ENCODE results near the gene ARSA. TPM values are rescaled to one million over a fixed set of nuclear protein-coding genes. Genes with fewer than 3 reads are reported as not detected.

ARSA gene
- total RNA-seq, 1 donor from 2014 or later = 22.2 TPM

DNA sequence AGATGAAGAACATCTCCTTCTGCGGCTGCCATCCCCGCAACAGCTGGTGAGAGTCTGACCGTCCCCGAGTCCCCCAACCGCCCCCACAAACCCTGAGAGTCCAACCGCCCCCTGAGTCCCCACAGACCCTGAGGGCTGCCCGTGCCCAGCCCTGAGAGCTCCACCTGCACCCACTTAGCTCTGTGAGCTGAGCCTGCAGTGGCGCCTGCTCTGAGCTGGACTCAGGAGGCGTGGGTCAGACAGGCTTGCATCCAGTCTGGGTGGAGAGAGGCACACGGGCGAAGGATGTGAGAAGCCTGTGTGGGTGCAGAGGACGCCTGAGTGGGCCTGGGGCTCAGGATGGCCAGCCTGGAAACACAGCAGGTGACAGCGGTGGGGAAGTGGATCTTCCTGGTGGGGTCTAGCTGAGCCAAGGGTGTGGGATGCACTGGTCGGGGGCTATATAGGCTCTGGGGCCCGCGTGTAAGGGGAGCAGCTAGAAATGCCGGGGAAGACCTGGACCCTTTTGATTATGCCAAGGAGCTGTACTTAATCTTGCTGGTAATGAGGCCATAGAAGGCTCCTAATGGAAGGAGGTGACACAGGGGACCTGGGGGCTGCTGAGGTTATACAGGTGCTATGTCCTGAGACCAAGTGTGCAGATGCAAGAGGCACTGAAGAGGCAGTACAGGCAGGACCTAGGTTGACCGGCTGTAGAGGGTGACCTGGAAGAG is 20.9 kb downstream of the ARSA start:
- intact Hi-C loops (cut with micrococcal nuclease) = no loop called here
- ATAC-seq (no peak), DNase-seq (no peak)

DNA sequence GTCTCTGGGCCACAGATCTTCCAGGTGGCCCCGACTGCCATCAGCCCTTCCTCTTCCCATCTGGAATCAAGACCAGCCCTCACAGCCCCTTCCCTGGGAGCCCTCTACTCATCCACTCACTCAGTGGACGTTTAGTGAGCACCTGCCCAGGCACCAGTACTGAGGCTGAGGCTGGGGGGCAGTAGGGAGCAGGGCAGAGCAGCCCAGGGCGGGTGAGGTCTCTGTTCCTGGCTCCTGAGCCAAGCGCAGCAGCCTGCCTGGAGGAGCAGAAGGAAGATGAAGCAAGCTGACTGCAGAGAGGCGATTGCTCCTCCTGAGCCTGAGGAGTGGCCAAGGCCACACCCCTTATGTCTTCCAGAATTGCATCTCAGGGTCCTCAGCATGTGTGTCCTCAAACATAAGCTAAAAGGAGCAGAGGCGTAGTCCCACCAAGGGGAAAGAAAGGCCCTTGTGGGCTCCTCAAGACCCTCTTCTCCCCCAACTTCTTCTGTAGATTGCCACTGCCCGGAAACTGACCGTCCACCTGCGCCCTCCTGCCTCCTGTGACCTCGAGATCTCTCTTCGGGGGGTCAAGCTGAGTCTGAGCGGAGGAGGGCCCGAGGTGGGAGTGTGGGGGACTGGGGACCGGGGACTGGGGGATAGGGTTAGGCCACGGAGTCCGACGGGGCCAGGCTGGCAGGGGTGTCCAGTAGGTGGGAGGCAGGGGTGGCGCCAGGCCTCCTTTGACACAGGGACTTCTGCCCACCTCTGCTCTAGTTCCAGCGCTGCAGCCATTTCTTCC is 21.6 kb downstream of the ARSA start:
- intact Hi-C loops (cut with micrococcal nuclease) = no loop called here
- DNase-seq (peak; percentile 11), ATAC-seq (no peak)

DNA sequence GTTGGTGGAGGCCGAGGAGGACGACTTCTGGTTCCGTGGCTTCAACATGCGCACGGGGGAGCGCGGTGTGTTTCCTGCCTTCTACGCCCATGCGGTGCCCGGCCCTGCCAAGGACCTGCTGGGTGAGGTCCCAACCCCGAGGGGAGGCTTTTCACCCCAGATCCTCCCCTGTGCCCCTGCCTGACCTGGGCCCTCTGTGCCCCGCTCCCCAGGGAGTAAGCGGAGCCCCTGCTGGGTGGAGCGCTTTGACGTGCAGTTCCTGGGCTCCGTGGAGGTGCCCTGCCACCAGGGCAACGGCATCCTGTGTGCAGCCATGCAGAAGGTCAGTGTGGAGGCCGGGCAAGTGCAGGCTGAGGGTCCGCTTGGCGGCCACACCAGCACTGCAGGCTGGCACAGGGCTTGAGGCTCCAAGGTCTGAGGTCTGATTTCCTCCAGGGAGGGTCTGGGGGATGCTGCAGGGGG is 22.3 kb downstream of the ARSA start:
- intact Hi-C loops (cut with micrococcal nuclease) = no loop called here
- DNase-seq = peak; percentile 22
- no peak for ATAC-seq

DNA sequence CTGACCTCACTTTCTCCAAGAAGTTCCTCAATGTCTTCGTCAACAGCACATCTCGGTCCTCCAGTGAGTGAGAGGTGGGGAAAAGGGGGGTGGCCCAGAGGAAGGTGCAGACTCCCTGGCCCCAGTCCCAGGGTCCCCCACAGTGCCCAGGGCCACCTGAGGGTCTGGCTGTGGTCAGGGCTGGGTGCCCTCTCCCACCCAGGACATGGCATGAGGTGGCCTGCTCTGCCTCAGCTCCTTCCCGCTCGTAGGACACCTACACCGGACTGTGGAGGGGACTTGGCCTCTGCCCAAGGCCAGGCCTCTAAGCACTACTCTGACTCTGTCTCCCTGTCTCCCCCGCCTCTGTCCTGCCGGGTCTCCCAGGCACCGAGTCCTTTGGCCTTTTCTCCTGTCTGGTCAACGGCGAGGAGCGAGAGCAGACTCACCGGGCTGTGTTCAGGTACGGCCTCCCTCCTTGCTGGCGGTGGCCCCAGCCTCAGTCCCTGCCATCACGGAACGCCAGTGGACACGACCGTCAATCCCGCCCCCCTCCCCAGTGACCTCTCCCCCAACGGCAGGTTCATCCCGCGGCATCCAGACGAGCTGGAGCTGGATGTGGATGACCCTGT is 22.8 kb downstream of the ARSA start:
- DNase-seq = peak; percentile 18
- intact Hi-C loops (cut with micrococcal nuclease) = no loop called here
- no peak for ATAC-seq

DNA sequence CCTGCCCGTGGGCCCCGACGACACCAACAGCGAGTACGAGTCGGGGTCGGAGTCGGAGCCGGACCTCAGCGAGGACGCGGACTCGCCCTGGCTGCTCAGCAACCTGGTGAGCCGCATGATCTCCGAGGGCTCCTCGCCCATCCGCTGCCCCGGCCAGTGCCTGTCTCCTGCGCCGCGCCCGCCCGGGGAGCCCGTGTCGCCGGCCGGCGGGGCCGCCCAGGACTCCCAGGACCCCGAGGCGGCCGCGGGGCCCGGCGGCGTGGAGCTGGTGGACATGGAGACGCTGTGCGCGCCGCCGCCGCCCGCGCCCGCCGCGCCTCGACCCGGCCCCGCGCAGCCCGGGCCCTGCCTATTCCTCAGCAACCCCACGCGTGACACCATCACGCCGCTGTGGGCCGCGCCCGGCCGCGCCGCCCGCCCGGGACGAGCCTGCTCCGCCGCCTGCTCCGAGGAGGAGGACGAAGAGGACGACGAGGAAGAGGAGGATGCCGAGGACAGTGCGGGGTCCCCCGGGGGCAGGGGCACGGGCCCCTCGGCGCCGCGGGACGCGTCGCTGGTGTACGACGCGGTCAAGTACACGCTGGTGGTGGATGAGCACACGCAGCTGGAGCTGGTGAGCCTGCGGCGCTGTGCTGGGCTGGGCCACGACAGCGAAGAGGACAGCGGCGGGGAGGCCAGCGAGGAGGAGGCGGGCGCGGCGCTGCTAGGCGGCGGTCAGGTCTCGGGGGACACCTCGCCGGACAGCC is 23.5 kb downstream of the ARSA start:
- ATAC-seq = no peak
- intact Hi-C loops (cut with micrococcal nuclease) = no loop called here

DNA sequence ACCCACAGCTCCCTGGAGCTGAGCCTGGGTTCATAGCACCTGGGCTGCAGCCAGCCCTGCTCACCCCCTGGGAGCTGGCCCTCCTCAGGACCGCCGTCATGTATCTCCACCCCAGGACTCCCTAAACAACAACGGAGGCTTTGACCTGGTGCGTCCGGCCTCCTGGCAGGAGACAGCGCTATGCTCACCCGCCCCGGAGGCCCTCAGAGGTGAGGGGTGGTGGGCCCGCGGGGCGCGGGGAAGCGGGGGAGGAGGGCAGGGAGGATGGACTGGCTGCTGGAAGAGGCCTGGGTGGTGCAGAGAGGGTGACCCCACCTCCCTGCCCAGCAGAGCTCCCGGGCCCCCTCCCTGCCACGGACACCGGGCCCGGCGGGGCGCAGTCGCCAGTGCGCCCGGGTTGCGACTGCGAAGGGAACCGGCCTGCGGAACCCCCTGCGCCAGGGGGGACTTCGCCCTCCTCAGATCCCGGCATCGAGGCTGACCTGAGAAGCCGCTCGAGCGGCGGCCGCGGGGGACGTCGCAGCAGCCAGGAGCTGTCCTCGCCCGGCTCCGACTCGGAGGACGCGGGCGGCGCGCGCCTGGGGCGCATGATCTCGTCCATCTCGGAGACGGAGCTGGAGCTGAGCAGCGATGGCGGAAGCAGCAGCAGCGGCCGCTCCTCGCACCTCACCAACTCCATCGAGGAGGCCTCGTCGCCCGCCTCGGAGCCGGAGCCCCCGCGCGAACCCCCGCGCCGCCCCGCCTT is 24.3 kb downstream of the ARSA start:
- peak; percentile 24 for DNase-seq
- ATAC-seq = no peak
- intact Hi-C loops (cut with micrococcal nuclease) = no loop called here

More for the DNA sequence above, 23.5 kb downstream of the ARSA start:
- DNase-seq = peak; percentile 8

DNA sequence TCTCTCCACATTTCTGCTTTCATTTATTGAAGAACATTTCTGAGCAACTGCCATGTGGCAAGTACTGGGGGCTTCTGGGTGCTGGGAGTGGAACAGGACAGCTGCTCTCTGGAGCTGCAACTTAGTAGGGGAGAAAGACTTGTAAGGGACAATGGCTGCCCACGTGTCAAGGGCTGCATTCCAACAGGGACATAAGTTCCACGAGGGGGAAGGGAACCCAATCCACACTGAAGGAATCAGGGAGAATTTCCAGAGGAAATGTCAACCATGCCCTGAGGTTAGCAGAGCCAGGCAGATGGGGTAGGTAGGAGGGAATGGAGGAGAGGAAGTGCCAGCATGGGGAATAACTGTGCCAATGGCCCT is 25.6 kb downstream of the ARSA start:
- DNase-seq = no peak
- intact Hi-C loops (cut with micrococcal nuclease) = no loop called here
- no peak for ATAC-seq

DNA sequence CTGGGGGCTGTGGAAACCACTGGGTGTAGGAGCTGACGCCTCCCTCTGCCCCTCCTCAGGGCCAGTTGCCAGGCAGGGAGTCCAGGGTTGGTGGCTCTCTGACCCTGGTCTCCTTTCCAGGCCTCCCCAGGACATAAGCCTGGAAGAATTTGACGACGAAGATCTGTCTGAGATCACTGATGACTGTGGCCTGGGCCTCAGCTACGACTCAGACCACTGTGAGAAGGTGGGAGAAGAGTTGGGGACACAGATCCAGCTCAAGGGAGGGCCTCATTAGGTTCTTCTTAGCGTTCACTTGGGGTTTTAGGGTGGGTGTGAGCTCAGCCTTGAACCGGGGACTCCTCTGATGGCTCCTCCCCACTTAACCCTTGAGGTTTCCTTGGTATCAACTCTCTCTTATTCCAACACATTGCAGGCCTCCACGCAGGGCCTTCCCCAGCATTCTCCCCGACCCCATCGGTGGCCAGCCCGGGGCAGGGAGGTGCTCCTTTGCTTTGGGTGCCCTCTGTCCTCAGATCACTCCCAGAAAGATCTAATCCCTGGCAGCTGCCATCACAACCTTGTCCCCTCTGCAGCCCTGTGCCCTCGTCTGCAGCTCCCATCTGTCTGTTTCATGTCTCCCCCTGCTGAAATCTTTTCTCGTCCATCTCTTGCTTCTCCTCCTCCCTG is 26.1 kb downstream of the ARSA start:
- no peak for ATAC-seq
- DNase-seq = peak; percentile 3
- intact Hi-C loops (cut with micrococcal nuclease) = no loop called here

DNA sequence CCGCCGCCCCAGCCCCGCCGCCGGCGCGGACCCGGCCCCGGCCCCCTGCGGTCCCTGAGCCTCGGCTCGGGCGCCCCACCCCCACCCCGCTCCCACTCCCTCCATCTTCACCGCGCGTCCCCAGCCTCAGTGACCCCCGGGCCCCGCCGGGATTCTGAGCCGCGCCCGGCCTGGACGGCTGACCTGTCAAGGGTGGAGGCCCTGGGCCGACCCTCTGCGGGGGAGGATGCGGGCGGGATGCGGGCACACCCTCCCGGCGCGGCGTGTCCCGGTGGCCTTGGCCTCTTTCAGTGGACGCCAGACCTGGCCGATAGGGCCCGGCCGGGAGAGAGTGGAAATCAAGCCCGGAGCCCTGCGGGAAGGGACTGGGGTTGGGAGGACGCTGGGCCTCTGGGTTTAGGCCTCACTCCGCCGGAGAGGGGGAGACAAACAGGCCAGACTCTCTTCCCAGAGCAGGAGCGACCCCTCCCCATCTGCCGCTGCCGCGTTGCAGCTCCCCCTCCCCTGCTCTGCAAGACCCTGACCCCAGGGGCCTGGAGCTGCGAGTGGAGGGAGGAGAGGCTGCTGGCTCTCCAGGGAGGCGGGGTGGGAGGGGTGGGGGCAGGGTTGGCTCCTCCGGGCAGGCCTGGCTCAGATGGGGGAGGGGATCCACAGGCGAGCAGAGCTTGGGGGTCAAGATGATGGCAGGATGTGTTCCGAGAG is 26.8 kb downstream of the ARSA start:
- intact Hi-C loops (cut with micrococcal nuclease) = no loop called here
- peak; percentile 29 for DNase-seq
- no peak for ATAC-seq

DNA sequence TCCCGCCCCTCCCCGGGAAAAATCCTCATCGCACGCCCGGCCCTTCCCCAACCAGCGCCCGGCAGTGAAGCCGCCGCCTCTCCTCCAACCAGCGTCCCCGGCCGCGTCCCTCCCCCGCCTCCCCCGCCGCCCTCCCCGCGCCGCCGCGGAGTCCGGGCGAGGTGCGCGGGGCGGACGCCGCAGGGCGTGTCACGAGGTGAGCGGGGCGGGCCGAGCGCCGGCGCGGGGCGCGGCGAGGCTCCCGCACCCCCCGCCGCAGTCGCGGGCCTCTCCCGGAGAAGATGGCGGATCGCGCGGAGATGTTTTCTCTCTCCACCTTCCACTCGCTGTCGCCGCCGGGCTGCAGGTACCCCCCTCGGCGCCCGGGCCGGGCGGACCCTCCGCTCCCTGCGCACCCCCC is 27.4 kb downstream of the ARSA start, which contains the start of gene MAPK8IP2:
Gene MAPK8IP2 (plus strand): TSS at position 256 of the 400 bp plus-strand sequence. CDS start 26 bp downstream, at position 282.
- DNase-seq (peak; percentile 29), ATAC-seq (peak; percentile 35)
- intact Hi-C loops (cut with micrococcal nuclease) = no loop called here

DNA sequence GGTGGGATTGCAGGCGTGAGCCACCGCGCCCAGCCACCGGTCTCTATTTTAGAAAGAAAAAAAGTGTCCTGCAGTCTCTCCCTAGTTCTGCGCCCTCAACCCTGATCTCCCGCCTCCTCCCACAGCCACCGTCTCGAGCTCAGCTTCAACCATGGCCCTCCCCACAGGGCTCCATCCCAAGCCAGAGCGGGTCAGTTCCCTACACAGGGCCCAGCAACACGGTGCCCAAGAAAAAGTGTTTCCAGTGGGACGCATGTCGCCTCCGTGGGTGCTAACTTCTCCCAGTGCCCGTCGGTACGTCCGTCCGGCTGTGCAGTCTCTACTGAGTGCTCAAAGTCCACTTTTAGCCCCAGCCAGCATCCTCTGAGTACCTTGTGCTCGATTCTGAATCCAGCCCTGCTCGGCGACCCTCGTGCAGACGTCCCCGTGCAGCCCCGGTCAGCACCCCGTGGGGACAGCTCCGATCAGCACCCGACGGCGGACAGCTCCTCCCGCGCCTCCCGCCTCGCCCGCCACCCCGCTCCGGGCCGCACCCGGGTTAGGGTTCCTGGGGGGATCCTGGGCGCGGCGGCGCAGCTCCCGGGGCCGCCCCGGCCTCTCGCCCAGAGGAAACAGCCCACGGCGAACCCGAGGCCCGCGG is 28.0 kb downstream of the ARSA start:
- ATAC-seq (peak; percentile 92), DNase-seq (peak; percentile 75)
- intact Hi-C loops (cut with micrococcal nuclease) = no loop called here

DNA sequence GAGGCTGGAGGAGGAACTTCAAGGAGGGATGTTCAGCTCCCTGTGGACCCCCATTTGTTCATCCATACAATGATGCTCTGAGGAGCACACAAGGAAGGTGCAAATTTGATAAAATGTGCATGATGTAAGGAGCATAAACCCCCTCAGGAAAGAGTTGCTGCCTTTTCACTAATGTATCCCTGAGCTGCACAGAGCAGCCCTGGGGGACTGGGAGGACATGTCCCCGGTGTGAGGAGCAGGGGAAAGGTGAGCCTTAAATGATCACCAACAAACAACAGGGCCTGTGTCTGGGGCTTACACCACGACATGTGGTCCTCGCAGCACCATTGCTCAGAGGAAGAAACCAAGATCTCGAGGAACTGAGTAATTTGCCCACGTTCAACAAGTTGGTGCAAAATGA is 30.9 kb downstream of the ARSA start:
- intact Hi-C loops (cut with micrococcal nuclease) = no loop called here
- DNase-seq = no peak
- ATAC-seq = no peak

DNA sequence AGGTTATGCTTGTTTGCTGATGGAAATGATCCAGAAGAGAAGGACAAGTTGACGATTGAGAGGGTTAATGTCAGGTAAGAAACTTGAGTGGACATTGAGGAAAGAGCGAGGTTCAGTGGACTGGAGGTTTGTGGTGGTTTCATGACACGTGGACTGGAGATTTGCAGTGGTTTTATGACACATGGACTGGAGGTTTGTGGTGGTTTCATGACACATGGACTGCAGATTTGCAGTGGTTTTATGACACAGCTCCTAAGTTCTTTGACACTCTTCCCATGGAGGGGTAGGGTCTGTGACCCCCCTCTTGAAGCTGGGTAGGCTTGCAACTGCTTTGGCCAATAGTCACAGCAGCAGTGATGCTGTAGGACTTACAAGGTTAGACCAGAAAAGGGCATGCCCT is 32.8 kb downstream of the ARSA start:
- ATAC-seq = no peak
- intact Hi-C loops (cut with micrococcal nuclease) = no loop called here
- no peak for DNase-seq

DNA sequence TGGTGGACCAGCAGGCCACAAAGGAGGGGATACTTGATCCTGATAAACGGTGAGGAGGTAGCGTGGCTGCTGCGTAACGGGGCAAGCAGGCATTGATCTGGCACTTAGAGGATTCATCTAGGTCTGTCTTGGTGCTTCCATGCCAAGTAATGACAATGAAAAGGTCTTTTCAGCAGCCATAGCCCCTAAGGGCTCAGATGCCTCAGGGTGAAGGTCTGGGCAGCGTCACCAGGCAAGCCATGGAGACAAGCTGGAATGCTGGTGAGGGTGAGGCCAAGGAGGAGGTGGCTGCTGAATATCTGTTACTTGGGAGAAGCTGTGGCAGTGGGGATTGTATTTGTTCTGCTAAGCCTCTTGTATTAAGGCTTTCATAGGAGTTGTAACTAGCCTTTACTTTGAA is 40.5 kb downstream of the ARSA start:
- intact Hi-C loops (cut with micrococcal nuclease) = no loop called here

DNA sequence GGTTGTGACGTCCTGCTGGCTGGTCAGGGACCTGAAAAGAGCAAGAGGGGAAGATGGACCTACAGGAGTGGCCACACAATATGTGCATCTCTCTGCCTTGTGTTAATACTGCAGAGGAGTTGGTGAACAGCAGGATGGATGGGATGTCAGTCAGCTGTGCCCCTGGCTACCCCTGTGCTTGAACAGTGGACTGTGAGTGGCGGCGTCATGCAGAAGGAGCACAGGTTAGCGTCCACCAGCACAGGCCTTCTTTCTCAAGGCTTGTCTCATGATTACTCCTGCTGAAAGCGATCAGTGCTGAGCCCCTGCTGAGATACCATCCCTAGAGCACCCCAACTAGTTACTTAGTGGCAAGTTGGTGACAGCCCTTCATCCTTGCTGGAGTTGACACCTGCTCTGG is 41.5 kb downstream of the ARSA start:
- ATAC-seq (no peak), DNase-seq (peak; percentile 12)
- intact Hi-C loops (cut with micrococcal nuclease) = no loop called here

More for the DNA sequence above, 40.5 kb downstream of the ARSA start:
- no peak for ATAC-seq
- DNase-seq = peak; percentile 1

DNA sequence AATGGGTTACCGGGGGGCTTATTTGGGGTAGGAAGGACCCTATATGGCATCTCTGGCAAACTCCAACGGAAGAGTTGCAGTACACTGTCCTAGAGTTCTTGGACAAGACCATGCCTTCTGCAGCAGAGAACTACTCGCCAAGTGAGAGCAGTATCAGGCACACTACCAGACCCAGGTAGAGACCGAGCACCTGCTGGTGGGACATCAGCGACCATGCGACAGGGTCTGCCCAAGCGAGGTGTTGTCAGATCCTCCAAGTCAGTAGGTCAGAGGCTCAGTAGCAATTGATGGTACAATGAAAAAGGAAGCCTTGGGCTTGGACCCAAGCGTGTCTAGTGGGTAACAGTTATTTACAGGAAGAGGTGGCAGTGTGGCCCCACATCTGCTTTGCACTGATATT is 42.2 kb downstream of the ARSA start:
- DNase-seq (peak; percentile 3), ATAC-seq (no peak)
- intact Hi-C loops (cut with micrococcal nuclease) = no loop called here

DNA sequence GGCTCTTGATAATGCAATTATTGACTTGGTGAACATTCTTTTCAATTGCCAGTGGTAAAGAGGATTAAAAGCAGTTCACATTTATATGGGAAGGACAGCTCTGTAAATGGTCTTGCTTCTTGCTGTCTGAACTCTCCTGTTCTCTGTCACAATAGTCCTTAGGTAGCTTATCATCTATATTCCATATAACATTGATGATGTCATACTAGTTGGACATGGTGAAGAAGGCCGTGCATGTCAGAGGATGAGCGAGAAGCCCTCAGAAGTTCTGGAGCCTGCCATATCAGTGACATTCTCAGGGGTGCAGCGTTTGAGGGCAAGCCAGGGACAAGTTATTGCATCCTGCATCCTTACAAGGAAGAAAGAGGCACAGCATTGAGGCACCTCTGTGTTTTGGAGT is 42.7 kb downstream of the ARSA start:
- DNase-seq (peak; percentile 6), ATAC-seq (no peak)
- intact Hi-C loops (cut with micrococcal nuclease) = no loop called here
